Retinal pigment epithelial cell (primary cell): Measurements from ENCODE around the gene ATP8A2.

Experiments used
- DNase-seq: peaks from one replicate; pipeline ENCODE4 v3.0.0-alpha.2; 2010; ENCODE audit warnings: low read depth
- H3K4me3 ChIP-seq: 2 replicates; pipeline ENCODE4 v1.5.1; 2011; ENCODE audit warnings: mild to moderate bottlenecking, low read length, control low read depth, moderate library complexity
- CTCF ChIP-seq: conservative IDR thresholded peaks from 2 replicates; pipeline ENCODE4 v1.5.1; 2011; ENCODE audit warnings: low read depth, low read length, control low read depth, inconsistent platforms

Gene ATP8A2

GRCh38 chr13:25847145-25847544 lies 475.4 kb downstream of the ATP8A2 start:
- H3K4me3 ChIP-seq, result no peak overlapping the region
- DNase-seq, result no peak
- no peak for TF ChIP-seq CTCF

- H3K4me3 ChIP-seq, result no peak overlapping the region
- no peak for TF ChIP-seq CTCF
- no peak for DNase-seq
Measured at GRCh38 chr13:25847635-25848626, 476.2 kb downstream of the ATP8A2 start.

GRCh38 chr13:25848812-25849745 lies 477.3 kb downstream of the ATP8A2 start:
- TF ChIP-seq CTCF, result no peak
- DNase-seq, result no peak
- no peak overlapping the region for H3K4me3 ChIP-seq

- H3K4me3 ChIP-seq, result no peak overlapping the region
- TF ChIP-seq CTCF, result no peak
- DNase-seq, result no peak
Measured at GRCh38 chr13:25857830-25858229, 486.1 kb downstream of the ATP8A2 start.

- H3K4me3 ChIP-seq, result no peak overlapping the region
- DNase-seq, result no peak
- no peak for TF ChIP-seq CTCF
Measured at GRCh38 chr13:25859528-25859927, 487.8 kb downstream of the ATP8A2 start.

GRCh38 chr13:25860265-25860664 lies 488.5 kb downstream of the ATP8A2 start:
- no peak for TF ChIP-seq CTCF
- no peak for DNase-seq
- no peak overlapping the region for H3K4me3 ChIP-seq
